Measurements from ENCODE around the gene TMPRSS4.
"Not testable (repeated sequence)": the region's sequence is repeated elsewhere in the genome, so short reads cannot be mapped to it uniquely, and the experiment has no call there.

TMPRSS4 gene

DNA sequence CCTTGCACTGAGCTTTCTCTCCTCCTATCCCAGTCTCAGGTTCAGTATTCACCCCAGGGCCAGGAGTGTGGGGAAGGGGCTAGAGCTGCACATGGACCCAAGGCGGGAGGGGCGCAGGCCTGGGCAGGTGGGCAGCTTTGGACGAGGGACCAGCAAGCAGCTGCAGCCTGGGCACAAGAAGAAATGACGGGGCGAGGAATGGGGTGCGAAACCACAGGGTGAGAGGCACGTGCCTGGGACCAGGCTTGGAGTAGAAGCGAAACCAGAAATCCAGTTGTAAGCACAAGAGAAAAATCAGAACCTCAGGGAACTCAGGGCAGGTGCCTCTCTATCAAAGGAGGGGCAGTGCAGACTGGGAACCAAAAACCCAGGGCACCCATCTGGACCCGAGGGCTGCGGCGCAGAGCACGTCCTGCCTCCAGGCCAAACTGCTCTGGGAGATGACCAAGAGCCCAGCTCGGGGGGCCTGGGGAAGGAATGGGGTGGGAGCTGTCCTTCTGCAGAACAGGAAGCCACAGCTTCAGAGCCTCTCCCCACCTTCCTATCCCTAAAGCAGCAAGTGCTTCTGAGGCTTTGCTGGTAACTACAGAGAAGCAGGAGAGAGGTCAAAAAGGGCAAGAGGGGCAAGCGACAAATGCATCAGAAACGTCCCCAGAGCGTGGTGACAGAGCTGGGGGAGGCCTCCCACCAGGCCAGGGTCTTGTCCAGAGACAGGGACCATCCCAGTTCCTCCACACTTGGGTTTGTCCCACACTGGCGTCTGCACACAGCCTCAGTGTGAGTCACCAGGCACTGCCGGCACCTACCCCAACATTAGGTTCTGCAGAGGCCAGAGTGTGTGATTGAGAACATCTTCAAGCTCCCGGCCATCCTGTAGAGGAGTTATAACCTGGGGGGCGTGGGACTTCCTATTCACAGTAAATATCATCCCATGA, 18.3 kb upstream of the TMPRSS4 start:
- DNase-seq = no peak

DNA sequence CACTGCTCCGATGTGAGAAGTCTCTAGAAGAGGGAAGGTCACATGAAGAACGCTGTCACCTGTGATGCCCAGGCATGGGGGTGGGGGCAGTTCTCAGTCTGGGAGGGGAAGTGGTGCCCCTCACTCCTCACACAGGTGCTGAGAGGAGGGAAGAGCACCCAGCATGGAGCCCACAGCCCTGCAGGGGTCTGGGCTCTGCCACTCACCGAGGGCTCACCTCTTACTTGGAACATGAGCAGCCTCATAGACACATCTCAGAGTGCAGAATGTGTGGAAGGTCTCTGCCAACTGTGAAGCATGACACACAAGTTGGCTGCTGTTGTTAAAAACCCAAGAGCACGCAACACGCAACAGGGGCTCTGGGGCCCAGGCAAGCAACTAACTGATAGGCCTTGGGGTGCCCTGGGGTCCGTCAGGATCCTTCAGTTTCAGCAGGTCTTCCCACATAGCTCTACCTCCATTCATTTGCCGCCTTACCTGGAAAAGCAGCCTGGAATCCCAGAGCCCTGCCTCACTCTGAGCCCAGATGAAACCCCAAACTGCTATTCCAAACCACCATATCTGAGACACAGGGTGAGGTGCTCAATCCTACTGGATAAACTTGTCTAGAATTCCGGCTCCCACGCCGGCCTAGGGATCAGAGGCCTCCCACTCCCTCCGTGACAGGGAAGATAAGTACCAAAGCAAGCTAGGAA, 17.5 kb upstream of the TMPRSS4 start:
- H3K27me3 ChIP-seq (ENCODE audit: insufficient read depth, low read depth, severe bottlenecking) = no peaks in the 10 kb centered on the region

More for the DNA sequence above, 18.3 kb upstream of the TMPRSS4 start:
- no peaks in the 10 kb centered on the region for H3K36me3 ChIP-seq
- no peaks in the 10 kb centered on the region for H3K27me3 ChIP-seq (ENCODE audit: insufficient read depth, low read depth, severe bottlenecking)
- TF ChIP-seq, protein P1, sequence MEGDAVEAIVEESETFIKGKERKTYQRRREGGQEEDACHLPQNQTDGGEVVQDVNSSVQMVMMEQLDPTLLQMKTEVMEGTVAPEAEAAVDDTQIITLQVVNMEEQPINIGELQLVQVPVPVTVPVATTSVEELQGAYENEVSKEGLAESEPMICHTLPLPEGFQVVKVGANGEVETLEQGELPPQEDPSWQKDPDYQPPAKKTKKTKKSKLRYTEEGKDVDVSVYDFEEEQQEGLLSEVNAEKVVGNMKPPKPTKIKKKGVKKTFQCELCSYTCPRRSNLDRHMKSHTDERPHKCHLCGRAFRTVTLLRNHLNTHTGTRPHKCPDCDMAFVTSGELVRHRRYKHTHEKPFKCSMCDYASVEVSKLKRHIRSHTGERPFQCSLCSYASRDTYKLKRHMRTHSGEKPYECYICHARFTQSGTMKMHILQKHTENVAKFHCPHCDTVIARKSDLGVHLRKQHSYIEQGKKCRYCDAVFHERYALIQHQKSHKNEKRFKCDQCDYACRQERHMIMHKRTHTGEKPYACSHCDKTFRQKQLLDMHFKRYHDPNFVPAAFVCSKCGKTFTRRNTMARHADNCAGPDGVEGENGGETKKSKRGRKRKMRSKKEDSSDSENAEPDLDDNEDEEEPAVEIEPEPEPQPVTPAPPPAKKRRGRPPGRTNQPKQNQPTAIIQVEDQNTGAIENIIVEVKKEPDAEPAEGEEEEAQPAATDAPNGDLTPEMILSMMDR (IDR thresholded peaks at IDR 0.05; ENCODE audit: low read depth, low read length) = no peak
- no peak overlapping the region for H3K4me3 ChIP-seq (ENCODE audit: low read depth, low read length)
- H3K9me3 ChIP-seq (ENCODE audit: severe bottlenecking) = no peaks in the 10 kb centered on the region
- H3K27ac ChIP-seq = no peak overlapping the region

DNA sequence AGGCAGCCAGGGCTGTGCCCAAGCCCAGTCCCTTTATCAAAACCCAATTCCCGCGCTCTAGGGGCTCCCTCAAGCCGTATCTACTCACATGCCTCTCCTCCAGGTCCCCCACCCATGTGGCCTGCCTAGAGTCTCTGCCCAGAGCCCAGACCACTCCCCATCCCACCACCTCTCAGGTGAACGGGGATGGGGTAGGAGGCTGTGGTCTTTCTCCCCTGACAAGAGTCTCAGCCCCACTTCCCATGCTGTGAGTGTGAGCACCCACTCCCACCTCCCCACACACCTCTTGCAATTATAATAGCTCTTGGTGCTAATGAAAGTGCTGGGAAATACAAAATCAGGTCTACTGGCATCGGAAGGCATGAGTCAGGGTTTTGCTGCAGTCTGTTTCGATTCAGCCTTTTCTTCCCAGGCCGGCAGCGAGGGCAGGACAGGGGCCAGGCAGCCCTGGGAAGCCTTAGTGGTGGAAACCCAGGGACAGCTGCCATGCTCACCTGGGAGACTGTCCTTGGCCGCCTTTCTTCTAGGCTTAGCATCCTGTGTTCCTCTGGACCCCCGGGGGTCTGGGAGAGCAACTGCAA, 16.7 kb upstream of the TMPRSS4 start:
- no peak overlapping the region for H3K4me3 ChIP-seq (ENCODE audit: low read depth, low read length)
- TF ChIP-seq, protein P1 (IDR thresholded peaks at IDR 0.05; ENCODE audit: low read depth, low read length) = no peak
- DNase-seq = no peak
- no peaks in the 10 kb centered on the region for H3K36me3 ChIP-seq
- H3K27ac ChIP-seq = no peak overlapping the region
- no peaks in the 10 kb centered on the region for H3K27me3 ChIP-seq (ENCODE audit: insufficient read depth, low read depth, severe bottlenecking)
- H3K9me3 ChIP-seq (ENCODE audit: severe bottlenecking) = no peaks in the 10 kb centered on the region

More for the DNA sequence above, 17.5 kb upstream of the TMPRSS4 start:
- no peaks in the 10 kb centered on the region for H3K36me3 ChIP-seq
- no peak overlapping the region for H3K4me3 ChIP-seq (ENCODE audit: low read depth, low read length)
- DNase-seq = no peak
- TF ChIP-seq, protein P1 (IDR thresholded peaks at IDR 0.05; ENCODE audit: low read depth, low read length) = no peak
- H3K27ac ChIP-seq = no peak overlapping the region
- H3K9me3 ChIP-seq (ENCODE audit: severe bottlenecking) = no peaks in the 10 kb centered on the region

DNA sequence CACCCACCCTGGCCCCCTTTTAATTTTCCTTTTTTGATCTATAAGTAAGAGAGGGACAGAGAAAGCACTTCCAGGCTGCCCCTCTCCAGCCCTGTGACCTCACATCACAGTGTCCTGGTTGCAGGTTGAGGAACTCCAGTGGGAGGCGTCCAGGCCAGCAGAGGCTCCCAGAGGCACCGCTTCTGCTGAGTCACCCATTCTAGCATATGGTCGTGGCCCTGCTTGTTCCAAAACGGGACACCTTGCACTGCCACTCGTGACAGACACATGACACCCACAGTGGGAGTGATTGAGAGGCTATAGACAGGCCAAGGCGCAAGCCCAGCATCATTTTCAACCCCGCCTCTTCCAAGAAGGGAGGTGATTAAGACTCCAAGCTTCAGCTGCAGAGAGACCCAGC, 16.0 kb upstream of the TMPRSS4 start:
- Histone ChIP-seq H3K9me3 (ENCODE audit: severe bottlenecking) (no peaks in the 10 kb centered on the region), H3K27me3 (ENCODE audit: insufficient read depth, low read depth, severe bottlenecking) (no peaks in the 10 kb centered on the region), H3K36me3 (no peaks in the 10 kb centered on the region), H3K4me3 (ENCODE audit: low read depth, low read length) (no peak overlapping the region), H3K27ac (no peak overlapping the region)
- TF ChIP-seq, protein P1 (IDR thresholded peaks at IDR 0.05; ENCODE audit: low read depth, low read length) = no peak
- DNase-seq = no peak

DNA sequence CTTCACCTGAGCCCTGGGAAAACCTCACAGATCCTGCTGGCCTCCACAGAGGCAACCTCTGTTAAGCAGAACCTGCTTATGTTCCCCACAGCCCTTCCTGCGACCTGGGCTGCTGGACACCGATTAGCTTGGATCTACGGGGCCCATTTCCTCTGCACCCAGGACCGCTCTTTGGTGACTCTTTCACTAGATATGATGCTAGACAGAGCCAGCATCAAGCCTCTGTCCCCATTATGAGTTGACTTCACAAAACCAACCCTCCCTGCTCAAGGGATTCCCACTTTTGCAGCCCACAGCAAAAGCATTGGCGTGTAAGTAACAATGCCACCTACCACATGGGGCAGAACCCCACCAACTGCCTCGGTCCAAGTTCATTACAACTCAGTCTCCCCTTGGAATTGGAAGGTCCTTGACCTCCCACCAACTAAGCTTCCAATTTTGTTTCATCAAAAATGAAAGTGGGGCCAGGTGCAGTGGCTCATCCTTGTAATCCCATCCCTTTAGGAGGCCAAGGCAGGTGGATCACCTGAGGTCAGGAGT, 15.2 kb upstream of the TMPRSS4 start:
- Histone ChIP-seq H3K4me3 (ENCODE audit: low read depth, low read length) (no peak overlapping the region), H3K27ac (no peak overlapping the region)
- TF ChIP-seq, protein P1 (IDR thresholded peaks at IDR 0.05; ENCODE audit: low read depth, low read length) = no peak

DNA sequence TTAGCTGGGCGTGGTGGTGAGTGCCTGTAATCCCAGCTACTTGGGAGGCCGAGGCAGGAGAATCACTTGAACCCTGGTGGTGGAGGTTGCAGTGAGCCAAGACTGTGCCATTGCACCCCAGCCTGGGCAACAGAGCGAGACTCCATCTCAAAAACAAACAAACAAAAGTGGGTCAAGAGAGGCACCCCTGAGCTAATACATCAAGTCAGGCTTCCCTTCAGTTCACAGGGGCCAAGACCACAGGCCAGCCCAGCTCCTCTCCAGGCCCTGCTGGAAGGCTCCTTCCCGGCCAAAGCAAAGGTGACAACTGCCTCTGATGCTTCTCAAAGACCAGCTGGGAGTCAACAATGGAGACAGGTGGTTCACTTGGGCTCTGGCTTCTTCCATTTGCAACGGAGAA, 14.7 kb upstream of the TMPRSS4 start:
- H3K9me3 ChIP-seq (ENCODE audit: severe bottlenecking); H3K27me3 ChIP-seq (ENCODE audit: insufficient read depth, low read depth, severe bottlenecking); H3K36me3 ChIP-seq; H3K4me3 ChIP-seq (ENCODE audit: low read depth, low read length); H3K27ac ChIP-seq; DNase-seq: not testable (repeated sequence)

More for the DNA sequence above, 15.2 kb upstream of the TMPRSS4 start:
- H3K27me3 ChIP-seq (ENCODE audit: insufficient read depth, low read depth, severe bottlenecking) = no peaks in the 10 kb centered on the region
- no peak for DNase-seq
- no peaks in the 10 kb centered on the region for H3K36me3 ChIP-seq
- no peaks in the 10 kb centered on the region for H3K9me3 ChIP-seq (ENCODE audit: severe bottlenecking)

DNA sequence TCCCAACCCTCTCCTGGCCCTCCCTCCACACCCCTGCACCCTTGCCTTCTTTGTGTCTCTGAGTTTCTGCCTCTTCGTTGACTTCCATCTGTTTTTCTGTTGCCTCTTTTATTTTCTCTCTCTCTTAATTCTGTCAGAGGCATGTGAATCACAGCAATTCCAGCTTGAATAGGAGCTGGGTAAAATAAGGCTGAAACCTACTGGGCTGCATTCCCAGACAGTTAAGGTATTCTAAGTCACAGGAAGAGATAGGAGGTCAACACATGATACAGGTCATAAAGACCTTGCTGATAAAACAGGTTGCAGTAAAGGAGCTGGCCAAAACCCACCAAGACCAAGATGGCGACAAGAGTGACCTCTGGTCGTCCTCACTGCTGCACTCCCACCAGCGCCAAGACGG, 14.2 kb upstream of the TMPRSS4 start:
- not testable (repeated sequence) for DNase-seq; H3K27me3 ChIP-seq (ENCODE audit: insufficient read depth, low read depth, severe bottlenecking); H3K27ac ChIP-seq; H3K9me3 ChIP-seq (ENCODE audit: severe bottlenecking); H3K4me3 ChIP-seq (ENCODE audit: low read depth, low read length); H3K36me3 ChIP-seq

All from WERI-Rb-1 (cell line).